ENCODE results near the gene PRX. TPM values are rescaled to one million over a fixed set of nuclear protein-coding genes. Genes with fewer than 3 reads are reported as not detected.
A peak's percentile ranks its signal among the peaks of the same experiment; 100 is the strongest.

PRX gene
- total and polyA plus RNA-seq, 9 of the 15 experiments (the other 6 are each of a cell fraction or from before 2014, with no cell fraction given) = 0.65 to 3.5 (median 1.7) TPM; not detected in 2

- TF ChIP-seq CTCFL (IDR thresholded peaks at IDR 0.05; ENCODE audit: borderline replicate concordance, insufficient read depth, low read depth, low read length, poor library complexity, severe bottlenecking) (peak; percentile 62), SNIP1 (IDR thresholded peaks at IDR 0.05; ENCODE audit: low read depth) (peak; percentile 77), FOXJ2 (tag; IDR thresholded peaks at IDR 0.05) (0 out of 2 replicates have a peak, but pooled peaks have one; percentile 51), TAF1 (IDR thresholded peaks at IDR 0.05; ENCODE audit: control insufficient read depth, extremely low read depth, insufficient read depth, low read length, severe bottlenecking) (peak; percentile 85), ATF1 (CRISPR knock-in tag; IDR thresholded peaks at IDR 0.05) (0 out of 2 replicates have a peak, but pooled peaks have one; percentile 51), ATF1 (tag; IDR thresholded peaks at IDR 0.05) (peak; percentile 84), MLLT1 (IDR thresholded peaks at IDR 0.05) (no peak), ESRRA (IDR thresholded peaks at IDR 0.05; ENCODE audit: borderline replicate concordance, low read depth) (peak; percentile 76; the same call in 1 of the 2 replicates)
Measured at GRCh38 chr19:40348125-40348913, 64.9 kb downstream of the PRX start, which contains the start of the genes C19orf47 and PLD3 (continued).
